SU-DHL-6 (cell line): ENCODE results near the gene GYG1.

Experiments used
- H2AFZ ChIP-seq: fragments of 200-600 bp; sonication (generic); 2 replicates; pipeline ENCODE4 v1.6.1; 2014; ENCODE audit warnings: low read depth, mild to moderate bottlenecking, moderate library complexity, mixed read lengths, antibody characterized with exemption, low read length; ENCODE audit not compliant: severe bottlenecking
- H3F3A ChIP-seq: fragments of 200-600 bp; shearing (Covaris generic); 2 replicates; pipeline ENCODE4 v1.6.0; 2016; ENCODE audit warnings: antibody characterized with exemption, mild to moderate bottlenecking; ENCODE audit not compliant: insufficient read depth
- H3K27ac ChIP-seq: fragments of 200-600 bp; sonication (generic); 2 replicates; pipeline ENCODE4 v1.5.1; 2016; ENCODE audit warnings: low read depth, mild to moderate bottlenecking, low read length, moderate library complexity, mixed read lengths
- H3K27me3 ChIP-seq: fragments of 200-600 bp; sonication (generic), shearing (Covaris generic); 2 replicates; pipeline ENCODE4 v1.6.0; 2014; ENCODE audit warnings: mild to moderate bottlenecking, low read length
- H3K36me3 ChIP-seq: fragments of 200-600 bp; sonication (generic); 2 replicates; pipeline ENCODE4 v1.6.1; 2014; ENCODE audit warnings: mild to moderate bottlenecking, low read length, mixed read lengths
- H3K4me2 ChIP-seq: fragments of 300-600, 200-600 bp; shearing (Covaris generic), sonication (generic); 2 replicates; pipeline ENCODE4 v1.6.0; 2014; ENCODE audit warnings: low read length, low read depth, mild to moderate bottlenecking; ENCODE audit not compliant: poor library complexity, severe bottlenecking
- H3K4me3 ChIP-seq: fragments of 200-600 bp; sonication (generic); 2 replicates; pipeline ENCODE4 v1.5.1; 2014; ENCODE audit warnings: antibody characterized with exemption, low read length, mild to moderate bottlenecking, mixed read lengths; ENCODE audit not compliant: insufficient read depth, poor library complexity, severe bottlenecking
- H3K79me2 ChIP-seq: fragments of 200-600 bp; sonication (generic); 2 replicates; pipeline ENCODE4 v1.6.1; 2014; ENCODE audit warnings: mild to moderate bottlenecking, low read length, moderate library complexity; ENCODE audit not compliant: insufficient read depth
- H3K9ac ChIP-seq: fragments of 200-600 bp; sonication (generic); 2 replicates; pipeline ENCODE4 v1.7.0; 2014; ENCODE audit warnings: mild to moderate bottlenecking, low read length
- H3K9me2 ChIP-seq: fragments of 200-600 bp; sonication (generic); replicated peaks from 2 replicates; pipeline ENCODE4 v1.6.1; 2014; ENCODE audit warnings: low read length; ENCODE audit not compliant: insufficient read depth
- H3K9me3 ChIP-seq: fragments of 200-600 bp; sonication (generic); 2 replicates; pipeline ENCODE4 v1.6.1; 2014; ENCODE audit warnings: low read length, mixed read lengths; ENCODE audit not compliant: insufficient read depth
- H4K20me1 ChIP-seq: fragments of 200-600 bp; sonication (generic); 2 replicates; pipeline ENCODE4 v1.6.1; 2014; ENCODE audit warnings: low read depth, mild to moderate bottlenecking, antibody characterized with exemption, low read length, moderate library complexity, mixed read lengths
- CTCF ChIP-seq: fragments of 200-600 bp; sonication (generic); IDR thresholded peaks from one replicate; pipeline ENCODE4 v1.5.1; 2017; ENCODE audit warnings: antibody characterized with exemption, mild to moderate bottlenecking, low read length, moderate library complexity; ENCODE audit not compliant: insufficient read depth, poor library complexity, severe bottlenecking
- EZH2phosphoT487 ChIP-seq: fragments of 200-600 bp; sonication (generic), shearing (Covaris generic); conservative IDR thresholded peaks from 2 replicates; pipeline ENCODE4 v1.6.1; 2018; ENCODE audit warnings: mild to moderate bottlenecking, antibody characterized with exemption, low read length, moderate library complexity, mixed read lengths

Gene GYG1

GRCh38 chr3:149021830-149022229, 30.5 kb downstream of the GYG1 start:
- Histone ChIP-seq H3K9me2 (no peaks in the 10 kb centered on the region), H3K79me2 (no peaks in the 10 kb centered on the region), H2AFZ (no peak overlapping the region), H3F3A (no peaks in the 10 kb centered on the region), H3K27me3 (no peaks in the 10 kb centered on the region), H3K36me3 (peaks cover 19% of the 10 kb centered on the region), H3K9ac (no peak overlapping the region), H3K4me3 (no peak overlapping the region), H3K4me2 (no peak overlapping the region), H4K20me1 (no peaks in the 10 kb centered on the region), H3K27ac (no peak overlapping the region), H3K9me3 (peaks cover 6% of the 10 kb centered on the region; the same call in 1 of the 2 replicates)
- TF ChIP-seq EZH2phosphoT487: no peak
- no peak for TF ChIP-seq CTCF

DNA sequence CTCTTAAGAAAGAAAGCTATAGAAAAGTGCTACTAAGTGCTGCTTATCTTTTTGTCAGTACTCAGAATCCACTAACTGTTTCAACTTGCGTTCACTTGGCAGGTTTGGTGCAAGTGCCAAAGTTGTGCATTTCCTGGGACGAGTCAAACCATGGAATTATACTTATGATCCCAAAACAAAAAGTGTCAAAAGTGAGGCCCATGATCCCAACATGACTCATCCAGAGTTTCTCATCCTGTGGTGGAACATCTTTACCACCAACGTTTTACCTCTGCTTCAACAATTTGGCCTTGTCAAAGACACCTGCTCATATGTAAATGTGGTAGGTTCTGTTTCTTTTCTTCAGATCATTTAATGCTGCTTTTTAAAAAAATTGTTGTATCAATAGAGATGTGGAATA, 32.6 kb downstream of the GYG1 start:
- no peaks in the 10 kb centered on the region for H3K9me2 ChIP-seq
- H3K27me3 ChIP-seq: no peaks in the 10 kb centered on the region
- no peak overlapping the region for H3K4me2 ChIP-seq
- no peaks in the 10 kb centered on the region for H3K79me2 ChIP-seq
- no peak overlapping the region for H3K27ac ChIP-seq
- no peak overlapping the region for H3K4me3 ChIP-seq
- H2AFZ ChIP-seq: no peak overlapping the region
- no peaks in the 10 kb centered on the region for H3F3A ChIP-seq
- H3K9me3 ChIP-seq: peaks cover 6% of the 10 kb centered on the region; the same call in 1 of the 2 replicates
- H4K20me1 ChIP-seq: no peaks in the 10 kb centered on the region
- H3K9ac ChIP-seq: no peak overlapping the region
- peaks cover 28% of the 10 kb centered on the region for H3K36me3 ChIP-seq
- TF ChIP-seq CTCF: no peak
- no peak for TF ChIP-seq EZH2phosphoT487

DNA sequence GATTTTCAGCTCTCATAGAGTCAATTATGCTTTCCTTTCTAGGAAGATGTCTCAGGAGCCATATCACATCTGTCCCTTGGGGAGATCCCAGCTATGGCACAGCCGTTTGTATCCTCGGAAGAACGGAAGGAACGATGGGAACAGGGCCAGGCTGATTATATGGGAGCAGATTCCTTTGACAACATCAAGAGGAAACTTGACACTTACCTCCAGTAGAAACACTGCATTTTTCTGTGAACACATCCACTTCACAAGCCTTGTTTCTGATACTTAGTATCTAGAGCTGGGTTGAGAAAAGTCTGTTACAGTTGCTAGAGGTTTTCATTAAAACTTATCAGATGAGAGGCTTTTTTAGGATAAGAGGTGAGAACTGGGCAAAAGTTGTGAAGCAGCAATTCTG, 35.4 kb downstream of the GYG1 start:
- no peak for TF ChIP-seq CTCF
- no peak for TF ChIP-seq EZH2phosphoT487
- H3F3A ChIP-seq: 0 out of 2 replicates have a peak, but pooled peaks cover 4% of the 10 kb centered on the region
- no peaks in the 10 kb centered on the region for H4K20me1 ChIP-seq
- H3K79me2 ChIP-seq: no peaks in the 10 kb centered on the region
- no peaks in the 10 kb centered on the region for H3K9me2 ChIP-seq
- H3K9ac ChIP-seq: no peak overlapping the region
- H3K4me3 ChIP-seq: no peak overlapping the region
- H3K4me2 ChIP-seq: no peak overlapping the region
- H3K9me3 ChIP-seq: peaks cover 6% of the 10 kb centered on the region; the same call in 1 of the 2 replicates
- no peaks in the 10 kb centered on the region for H3K27me3 ChIP-seq
- H3K27ac ChIP-seq: no peak overlapping the region
- H2AFZ ChIP-seq: no peak overlapping the region
- H3K36me3 ChIP-seq: peaks cover 40% of the 10 kb centered on the region

DNA sequence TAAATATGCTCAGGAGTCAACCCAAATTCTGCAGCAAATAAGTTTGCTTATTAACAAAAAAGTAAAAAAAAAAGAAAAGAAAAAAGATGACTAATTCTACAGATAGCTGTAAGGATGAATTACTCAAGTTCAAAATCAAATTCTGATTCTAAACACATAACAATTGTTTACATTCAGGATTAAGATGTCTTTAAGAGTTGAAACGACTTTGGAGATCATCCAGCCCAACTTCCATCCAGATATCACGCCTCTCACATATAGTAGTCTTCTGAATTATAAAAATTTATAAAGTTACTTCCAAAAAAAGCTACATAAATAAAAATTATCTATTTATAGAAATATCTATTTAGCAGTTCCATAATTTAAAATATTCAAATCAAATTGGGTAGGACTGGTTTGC, 39.8 kb downstream of the GYG1 start:
- peaks cover 15% of the 10 kb centered on the region; the same call in 1 of the 2 replicates for H3F3A ChIP-seq
- H3K9me3 ChIP-seq: no peaks in the 10 kb centered on the region
- no peak overlapping the region for H3K27ac ChIP-seq
- H3K36me3 ChIP-seq: peaks cover 53% of the 10 kb centered on the region; the same call in 1 of the 2 replicates
- H3K27me3 ChIP-seq: no peaks in the 10 kb centered on the region
- TF ChIP-seq EZH2phosphoT487: no peak
- TF ChIP-seq CTCF: no peak
- no peaks in the 10 kb centered on the region for H3K9me2 ChIP-seq
- no peak overlapping the region for H3K4me3 ChIP-seq
- H4K20me1 ChIP-seq: no peaks in the 10 kb centered on the region
- H3K79me2 ChIP-seq: no peaks in the 10 kb centered on the region
- H3K9ac ChIP-seq: no peak overlapping the region
- H3K4me2 ChIP-seq: no peak overlapping the region
- no peak overlapping the region for H2AFZ ChIP-seq
